Keratinocyte (primary cell): ENCODE measurements around the gene SBK1. TPM values are rescaled to one million over a fixed set of nuclear protein-coding genes. Genes with fewer than 3 reads are reported as not detected.

Experiments used
- DNase-seq: peaks from one replicate; pipeline ENCODE4 v3.0.0-alpha.2; 2011; ENCODE audit warnings: low read depth, missing footprints, low spot score
- FAIRE-seq: peaks from 2 replicates; lab custom pipeline; 2011; peaks lifted over from hg19 to GRCh38; lab: Jason Lieb, UNC
- H2AFZ ChIP-seq: 2 replicates; pipeline ENCODE4 v1.6.0; 2012; ENCODE audit warnings: low read length, control low read depth, inconsistent platforms; ENCODE audit not compliant: control insufficient read depth
- H3K27ac ChIP-seq: 2 replicates; pipeline ENCODE4 v1.5.1; 2011; ENCODE audit warnings: low read length; ENCODE audit not compliant: control insufficient read depth, insufficient read depth
- H3K27me3 ChIP-seq: 3 replicates; pipeline ENCODE4 v1.6.0; 2011; ENCODE audit warnings: low read length; ENCODE audit not compliant: control insufficient read depth, insufficient read depth; ENCODE audit errors: extremely low read depth
- H3K36me3 ChIP-seq, 2 experiments: 2 replicates in 1 of 2; 3 replicates in 1 of 2; pipeline ENCODE4 v1.5.1; 2011; ENCODE audit warnings: low read length in 2 of 2, mild to moderate bottlenecking in 1 of 2; ENCODE audit not compliant: control insufficient read depth in 2 of 2, insufficient read depth in 2 of 2; ENCODE audit errors: extremely low read depth in 1 of 2
- H3K4me1 ChIP-seq: 3 replicates; pipeline ENCODE4 v1.5.1; 2011; ENCODE audit warnings: low read length; ENCODE audit not compliant: control insufficient read depth, insufficient read depth; ENCODE audit errors: extremely low read depth
- H3K4me2 ChIP-seq: 3 replicates; pipeline ENCODE4 v1.6.0; 2011; ENCODE audit warnings: low read depth, low read length; ENCODE audit not compliant: control insufficient read depth, insufficient read depth; ENCODE audit errors: extremely low read depth
- H3K4me3 ChIP-seq, 3 experiments: fragments of 200-600 bp in 1 of 3; sonication (generic) in 1 of 3; 2 replicates in 2 of 3; 3 replicates in 1 of 3; pipeline ENCODE4 v1.5.1; 2011 to 2016; ENCODE audit warnings: low read length in 3 of 3, mild to moderate bottlenecking in 3 of 3, control low read depth in 2 of 3, inconsistent platforms in 1 of 3, low read depth in 1 of 3, mixed read lengths in 1 of 3, mixed run types in 1 of 3, moderate library complexity in 1 of 3; ENCODE audit not compliant: control insufficient read depth in 2 of 3, insufficient read depth in 2 of 3; ENCODE audit errors: extremely low read depth in 1 of 3
- H3K79me2 ChIP-seq: 2 replicates; pipeline ENCODE4 v1.6.0; 2012; ENCODE audit warnings: low read length; ENCODE audit not compliant: control insufficient read depth, insufficient read depth
- H3K9ac ChIP-seq: 3 replicates; pipeline ENCODE4 v1.6.0; 2011; ENCODE audit warnings: low read length; ENCODE audit not compliant: control insufficient read depth, insufficient read depth; ENCODE audit errors: extremely low read depth
- H3K9me1 ChIP-seq: 3 replicates; pipeline ENCODE4 v1.6.0; 2011; ENCODE audit warnings: low read length; ENCODE audit not compliant: control insufficient read depth, insufficient read depth; ENCODE audit errors: extremely low read depth
- H3K9me3 ChIP-seq: 2 replicates; pipeline ENCODE4 v1.5.1; 2012; ENCODE audit warnings: low read depth, low read length; ENCODE audit not compliant: control insufficient read depth
- H4K20me1 ChIP-seq: 3 replicates; pipeline ENCODE4 v1.6.0; 2011; ENCODE audit warnings: low read length; ENCODE audit not compliant: control insufficient read depth, insufficient read depth; ENCODE audit errors: extremely low read depth
- CTCF ChIP-seq, 3 experiments: IDR thresholded peaks in 1 of 3; conservative IDR thresholded peaks in 1 of 3; optimal IDR thresholded peaks in 1 of 3; 2 replicates in 2 of 3; 3 replicates in 1 of 3; pipeline versions ENCODE3 to v1.5.1; 2011; ENCODE audit warnings: low read length in 3 of 3, mild to moderate bottlenecking in 3 of 3, moderate library complexity in 2 of 3, control low read depth in 1 of 3, inconsistent platforms in 1 of 3; ENCODE audit not compliant: insufficient read depth in 2 of 3; ENCODE audit errors: extremely low read depth in 1 of 3
- EZH2 ChIP-seq: IDR thresholded peaks from one replicate; pipeline ENCODE4 v1.6.1; 2012; ENCODE audit warnings: inconsistent platforms, mild to moderate bottlenecking, low read length, moderate library complexity
- dilution Hi-C: fragments of 300-500 bp; cut with MboI; formaldehyde crosslinking; loops from one replicate; pipeline ENCODE4 v1.7.0; 2020; ENCODE audit warnings: low sequenced_read_pairs; ENCODE audit not compliant: extremely low pct_ligation_motif_present
- polyA plus RNA-seq, 5 experiments: library from polyadenylated mRNA; depleted of rRNA in 3 of 5; stranded (reverse) in 3 of 5; stranded (forward) in 1 of 5; unstranded in 1 of 5; fragments of >200 nt; gene quantifications; 1 replicate in 1 of 5; 2 replicates in 3 of 5; 3 replicates in 1 of 5; pipeline versions ENCODE4 v1.2.1 to v1.2.3, GENCODE V29; 2011 to 2012; ENCODE audit warnings: missing spikeins in 2 of 5, low read depth in 1 of 5, low replicate concordance in 1 of 5

SBK1 gene
- polyA plus RNA-seq, 1 donor (not counting 4 experiments of a cell fraction or from before 2014, with no cell fraction given) = 0.04 TPM

DNA sequence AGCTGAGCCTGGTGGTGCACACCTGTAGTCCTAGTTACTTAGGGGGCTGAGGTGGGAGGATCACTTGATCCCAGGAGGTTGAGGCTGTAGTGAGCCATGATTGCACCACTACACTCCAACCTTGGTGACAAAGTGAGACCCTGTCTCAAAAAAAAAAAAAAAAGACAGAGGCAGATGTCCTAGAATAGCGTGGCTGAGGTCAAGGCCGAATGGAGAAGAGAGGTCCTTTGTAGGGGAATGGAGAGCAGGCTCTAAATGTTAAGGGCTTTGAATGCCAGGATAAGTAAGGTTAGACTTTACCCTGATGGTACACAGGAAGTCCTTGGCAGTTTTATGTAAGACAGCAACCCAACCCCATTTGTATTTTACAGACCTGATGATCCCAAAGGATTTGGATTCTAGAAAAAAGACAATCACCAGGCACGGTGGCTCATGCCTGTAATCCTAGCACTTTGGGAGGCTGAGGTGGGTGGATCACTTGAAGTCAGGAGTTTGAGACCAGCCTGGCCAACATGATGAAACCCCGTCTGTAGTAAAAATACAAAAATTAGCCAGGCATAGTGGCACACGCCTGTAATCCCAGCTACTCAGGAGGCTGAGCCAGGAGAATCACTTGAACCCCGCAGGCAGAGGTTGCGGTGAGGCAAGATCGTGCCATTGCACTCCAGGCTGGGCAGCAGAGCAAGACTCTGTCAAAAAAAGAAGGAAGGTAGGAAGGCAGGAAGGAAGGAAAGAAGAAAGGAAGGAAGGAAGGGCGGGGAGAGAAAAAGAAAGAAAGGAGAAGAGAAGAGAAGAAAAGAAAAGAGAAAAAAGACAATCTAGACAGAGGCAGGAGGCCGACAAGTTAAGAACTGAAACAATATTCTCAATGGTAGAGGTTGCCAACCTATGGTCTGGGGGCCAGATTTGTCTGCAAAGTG is 2.1 kb upstream of the SBK1 start:
- no peak overlapping the region for H3K9ac ChIP-seq
- TF ChIP-seq CTCF (optimal IDR thresholded peaks at IDR 0.05 in 1 of 3, IDR thresholded peaks at IDR 0.05 in 1 of 3, conservative IDR thresholded peaks at IDR 0.05 in 1 of 3; ENCODE audit: extremely low read depth in 1 of 3, insufficient read depth in 2 of 3, low read length in 3 of 3) (no peak), EZH2 (no peak)
- dilution Hi-C loops = no loop called here
- FAIRE-seq (no peak), DNase-seq (no peak)
- H3K79me2 ChIP-seq = no peaks in the 10 kb centered on the region
- no peak overlapping the region for H3K4me2 ChIP-seq
- no peak overlapping the region for H3K4me3 ChIP-seq
- H2AFZ ChIP-seq = no peak overlapping the region
- H3K27me3 ChIP-seq = peaks cover 30% of the 10 kb centered on the region
- no peaks in the 10 kb centered on the region for H3K36me3 ChIP-seq
- H3K4me1 ChIP-seq = peaks cover 7% of the 10 kb centered on the region
- no peaks in the 10 kb centered on the region for H3K9me1 ChIP-seq
- H4K20me1 ChIP-seq = no peaks in the 10 kb centered on the region
- no peaks in the 10 kb centered on the region for H3K9me3 ChIP-seq
- H3K27ac ChIP-seq = no peak overlapping the region

- TF ChIP-seq CTCF (optimal IDR thresholded peaks at IDR 0.05 in 1 of 3, IDR thresholded peaks at IDR 0.05 in 1 of 3, conservative IDR thresholded peaks at IDR 0.05 in 1 of 3; ENCODE audit: extremely low read depth in 1 of 3, insufficient read depth in 2 of 3, low read length in 3 of 3) = no peak
- TF ChIP-seq EZH2 = no peak
- peaks cover 31% of the 10 kb centered on the region for H3K27me3 ChIP-seq
- H3K4me3 ChIP-seq = no peak overlapping the region
- no peaks in the 10 kb centered on the region for H4K20me1 ChIP-seq
- no peak overlapping the region for H3K9ac ChIP-seq
- H3K9me1 ChIP-seq = no peaks in the 10 kb centered on the region
- no peak for FAIRE-seq
- no peaks in the 10 kb centered on the region for H3K9me3 ChIP-seq
- H3K4me1 ChIP-seq = peaks cover 7% of the 10 kb centered on the region
- dilution Hi-C loops = no loop called here
- no peak overlapping the region for H3K4me2 ChIP-seq
- no peaks in the 10 kb centered on the region for H3K36me3 ChIP-seq
- no peak overlapping the region for H2AFZ ChIP-seq
- H3K79me2 ChIP-seq = no peaks in the 10 kb centered on the region
- no peak for DNase-seq
- no peak overlapping the region for H3K27ac ChIP-seq
These were observed 1.5 kb upstream of the SBK1 start for GRCh38 chr16:28290859-28291254.
